GM21723 (cell line): Measurements from ENCODE around the gene NDUFA3.
"Not testable (repeated sequence)": the region's sequence is repeated elsewhere in the genome, so short reads cannot be mapped to it uniquely, and the experiment has no call there.

Experiments used
- ATAC-seq: cut with Tn5 transposase; IDR thresholded peaks from one replicate; pipeline ENCODE4 v1.9.1; 2021; ENCODE audit warnings: mild to moderate bottlenecking, moderate library complexity; ENCODE audit not compliant: unreplicated experiment

NDUFA3 gene

GRCh38 chr19:54102421-54103169 lies at the start of gene NDUFA3:
Gene NDUFA3 (plus strand): TSS chr19:54102855. CDS start chr19:54102879, 24 bp downstream.
- ATAC-seq: peak; percentile 89

DNA sequence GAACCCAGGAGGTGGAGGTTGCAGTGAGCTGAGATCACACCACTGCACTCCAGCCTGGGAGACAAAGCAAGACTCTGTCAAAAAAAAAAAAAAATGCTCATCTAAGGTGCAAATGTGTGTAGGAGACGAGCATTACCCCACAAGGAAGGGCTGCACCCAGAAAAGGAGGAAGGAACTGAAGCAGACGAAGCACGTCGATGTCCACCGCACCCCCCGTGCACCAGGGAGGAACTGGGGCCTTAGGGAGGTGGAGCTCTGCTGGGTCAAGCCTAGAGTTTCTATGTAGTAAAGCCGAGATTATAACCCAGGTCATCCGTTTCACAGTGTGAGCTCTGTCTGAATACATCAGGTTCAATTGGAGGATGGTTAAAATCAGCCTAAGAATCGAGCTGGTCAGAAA lies 40.0 kb upstream of the NDUFA3 start:
- no peak for ATAC-seq

GRCh38 chr19:54063350-54064116 lies 39.1 kb upstream of the NDUFA3 start, which contains the start of gene VSTM1:
Gene VSTM1 (minus strand): TSS chr19:54063897. CDS start chr19:54063777, 120 bp downstream.
- no peak for ATAC-seq

GRCh38 chr19:54069470-54069869 lies 33.2 kb upstream of the NDUFA3 start:
- ATAC-seq: no peak

DNA sequence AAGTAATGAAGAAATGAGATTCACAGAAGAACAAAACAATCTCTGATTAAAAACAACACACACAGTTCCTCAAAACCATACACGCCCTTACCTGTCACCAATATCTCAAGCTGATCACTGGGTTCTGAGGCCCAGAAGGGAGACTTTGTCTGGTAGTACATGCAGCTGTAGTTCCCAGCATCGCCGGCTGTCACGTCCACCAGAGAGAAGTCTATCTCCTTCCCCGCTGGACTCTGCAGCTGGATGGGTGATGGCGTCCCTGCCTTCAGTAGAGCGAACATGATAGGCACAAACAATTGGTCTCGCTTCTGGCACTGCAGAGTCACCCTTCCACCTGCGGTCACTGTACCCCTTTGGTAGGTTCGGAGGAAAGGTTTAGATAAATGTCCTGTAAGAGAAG lies 28.8 kb upstream of the NDUFA3 start:
- no peak for ATAC-seq

GRCh38 chr19:54074851-54075250 lies 27.8 kb upstream of the NDUFA3 start:
- no peak for ATAC-seq

GRCh38 chr19:54077334-54077733 lies 25.3 kb upstream of the NDUFA3 start:
- no peak for ATAC-seq

GRCh38 chr19:54081032-54081431 lies 21.6 kb upstream of the NDUFA3 start, which contains the start of gene TARM1:
Gene TARM1 (minus strand): TSS chr19:54081365. CDS start chr19:54081340, 25 bp downstream.
- ATAC-seq: no peak

GRCh38 chr19:54084410-54084809 lies 18.2 kb upstream of the NDUFA3 start:
- no peak for ATAC-seq

- ATAC-seq: no peak
Observed at GRCh38 chr19:54094426-54095000, 8.1 kb upstream of the NDUFA3 start.

- no peak for ATAC-seq
Observed at GRCh38 chr19:54095136-54095858, 7.4 kb upstream of the NDUFA3 start.

DNA sequence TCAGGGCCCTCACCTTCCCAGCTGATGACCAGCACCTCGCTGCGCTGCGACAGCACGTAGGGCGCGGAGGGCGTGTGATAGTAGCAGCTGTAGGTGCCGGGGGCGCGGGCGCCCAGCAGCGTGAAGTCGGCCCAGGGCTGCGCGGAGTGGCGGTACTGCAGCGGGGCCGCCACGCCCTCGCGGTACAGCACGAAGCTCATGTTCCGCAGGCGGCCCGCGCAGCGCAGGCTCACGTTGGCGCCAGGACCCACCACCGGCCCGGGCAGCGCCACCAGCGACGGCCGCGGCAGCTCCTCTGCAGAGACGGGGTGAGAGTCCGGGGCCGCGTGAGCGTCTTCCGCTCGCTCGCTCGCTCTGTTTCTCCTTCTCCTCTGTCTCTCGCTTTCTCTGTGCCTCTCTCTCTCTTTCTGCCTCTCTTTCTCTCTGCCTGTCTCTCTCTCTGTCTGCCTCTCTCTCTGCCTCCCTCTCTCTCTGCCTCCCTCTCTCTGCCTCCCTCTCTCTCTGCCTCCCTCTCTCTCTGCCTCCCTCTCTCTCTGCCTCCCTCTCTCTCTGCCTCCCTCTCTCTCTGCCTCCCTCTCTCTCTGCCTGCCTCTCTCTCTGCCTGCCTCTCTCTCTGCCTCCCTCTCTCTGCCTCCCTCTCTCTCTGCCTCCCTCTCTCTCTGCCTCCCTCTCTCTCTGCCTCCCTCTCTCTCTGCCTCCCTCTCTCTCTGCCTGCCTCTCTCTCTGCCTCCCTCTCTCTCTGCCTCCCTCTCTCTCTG lies 6.6 kb upstream of the NDUFA3 start:
- ATAC-seq: not testable (repeated sequence)

- no peak for ATAC-seq
Observed at GRCh38 chr19:54096617-54097106, 6.0 kb upstream of the NDUFA3 start.

DNA sequence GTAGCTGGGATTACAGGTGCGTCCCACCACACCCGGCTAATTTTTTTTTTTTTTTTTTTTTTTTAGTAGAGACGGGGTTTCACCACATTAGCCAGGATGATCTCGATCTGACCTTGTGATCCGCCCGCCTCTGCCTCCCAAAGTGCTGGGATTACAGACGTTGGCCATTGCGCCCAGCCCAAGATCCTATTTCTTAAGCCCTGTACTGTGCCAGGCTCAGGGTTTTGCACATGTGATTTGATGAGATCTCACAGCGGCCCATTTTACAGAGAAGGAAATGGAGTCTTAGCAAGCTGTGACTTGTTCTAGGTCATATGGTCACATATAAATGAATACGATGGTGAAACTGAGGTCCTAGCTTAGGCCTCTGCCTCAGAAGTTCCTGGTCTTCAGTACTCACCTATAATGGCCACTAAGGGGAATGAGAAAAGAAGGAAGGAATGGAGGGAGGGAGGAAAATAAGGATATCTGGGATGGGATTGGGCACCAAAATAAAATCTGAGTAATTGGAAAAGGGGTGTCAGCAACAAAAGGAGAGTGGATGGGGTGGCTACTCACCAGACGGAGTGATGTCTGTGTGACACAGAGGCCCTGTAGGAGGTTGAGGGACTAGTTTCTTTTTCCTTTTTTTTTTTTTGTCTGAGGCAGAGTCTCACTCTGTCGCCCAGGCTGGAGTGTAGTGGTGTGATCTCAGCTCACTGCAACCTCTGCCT lies 3.3 kb upstream of the NDUFA3 start:
- no peak for ATAC-seq

DNA sequence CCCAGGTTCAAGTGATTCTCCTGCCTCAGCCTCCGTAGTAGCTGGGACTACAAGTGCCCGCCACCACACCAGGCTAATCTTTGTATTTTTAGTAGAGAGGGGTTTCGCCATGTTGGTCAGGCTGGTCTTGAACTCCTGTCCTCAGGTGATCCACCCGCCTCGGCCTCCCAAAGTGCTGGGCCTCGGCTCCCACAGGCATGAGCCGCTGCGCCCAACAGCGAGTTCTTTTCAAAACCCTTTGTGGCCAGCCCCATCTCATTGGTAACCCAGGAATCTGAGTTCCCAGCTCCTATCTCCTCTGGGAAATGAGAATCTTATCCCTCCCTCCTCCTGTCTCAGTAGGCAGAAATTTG lies 2.8 kb upstream of the NDUFA3 start:
- not testable (repeated sequence) for ATAC-seq

DNA sequence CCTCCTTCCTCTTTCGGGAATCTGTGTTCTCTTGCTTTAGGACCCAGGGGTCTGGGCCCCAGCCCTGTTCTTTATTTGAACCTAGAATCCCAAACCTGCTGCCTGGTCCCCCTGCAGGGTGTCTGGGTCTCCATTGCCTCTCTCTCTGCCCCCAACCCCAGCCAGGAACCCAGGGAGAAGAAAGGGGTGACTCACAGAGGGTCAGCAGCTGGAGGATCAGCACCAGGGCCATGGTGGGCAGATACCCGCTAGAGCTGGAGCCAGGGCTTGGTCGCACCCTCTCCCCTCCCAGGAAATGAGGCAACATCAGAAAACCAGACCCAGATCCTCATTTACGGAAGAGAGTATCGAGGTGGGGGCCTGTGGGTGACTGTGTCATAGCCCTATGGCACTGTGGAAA lies 2.1 kb upstream of the NDUFA3 start, which contains the start of gene OSCAR:
TSS of gene OSCAR (minus strand) at position 243 of the 400 bp plus-strand sequence. CDS start at position 232, 11 bp downstream.
- ATAC-seq: no peak

- no peak for ATAC-seq
Observed at GRCh38 chr19:54104998-54105715, 2.5 kb downstream of the NDUFA3 start.

DNA sequence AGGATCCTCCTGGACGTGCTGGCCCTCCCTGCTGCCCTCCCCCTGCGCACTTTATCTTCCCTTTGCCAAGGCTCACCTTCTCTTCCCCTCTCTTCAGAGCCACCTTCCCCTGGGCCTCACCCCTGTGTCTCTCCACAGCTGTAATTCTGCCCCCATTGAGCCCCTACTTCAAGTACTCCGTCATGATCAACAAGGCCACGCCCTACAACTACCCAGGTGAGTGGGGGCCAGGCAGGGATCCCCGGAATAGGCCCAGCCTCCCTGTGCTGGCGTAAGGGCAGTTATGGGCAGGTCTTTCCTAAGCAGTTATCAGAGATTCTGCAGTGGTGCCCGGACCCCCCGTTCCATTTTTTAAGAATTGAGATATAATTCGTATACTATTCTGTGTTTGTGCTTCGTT lies 3.1 kb downstream of the NDUFA3 start:
- ATAC-seq: no peak

DNA sequence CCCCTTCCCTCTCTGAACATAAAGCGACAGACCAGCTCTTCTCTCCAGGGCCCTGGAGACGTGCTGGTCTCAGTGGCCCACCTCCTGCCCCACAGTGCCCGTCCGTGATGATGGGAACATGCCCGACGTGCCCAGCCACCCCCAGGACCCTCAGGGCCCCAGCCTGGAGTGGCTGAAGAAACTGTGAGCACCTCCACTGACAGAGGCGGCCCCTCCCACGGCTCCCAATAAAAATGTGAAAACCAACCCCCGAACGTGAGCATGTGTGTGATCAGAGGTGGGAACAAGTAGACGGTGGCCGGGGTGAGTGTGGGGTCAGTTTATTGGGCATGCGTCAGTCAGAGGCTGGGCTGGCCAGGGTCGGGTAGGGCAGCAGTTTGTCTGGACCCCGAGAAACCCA lies 4.1 kb downstream of the NDUFA3 start:
- no peak for ATAC-seq
